Activated CD8-positive, alpha-beta memory T cell treated with anti-CD3 and anti-CD28 coated beads, Interleukin-2, amount 50 U/mL, for 4 hours (primary cell): ENCODE data around the gene PHKB.

Experiments
- DNase-seq: peaks from one replicate; pipeline ENCODE4 v3.0.0-alpha.2; 2020

Gene PHKB

DNA sequence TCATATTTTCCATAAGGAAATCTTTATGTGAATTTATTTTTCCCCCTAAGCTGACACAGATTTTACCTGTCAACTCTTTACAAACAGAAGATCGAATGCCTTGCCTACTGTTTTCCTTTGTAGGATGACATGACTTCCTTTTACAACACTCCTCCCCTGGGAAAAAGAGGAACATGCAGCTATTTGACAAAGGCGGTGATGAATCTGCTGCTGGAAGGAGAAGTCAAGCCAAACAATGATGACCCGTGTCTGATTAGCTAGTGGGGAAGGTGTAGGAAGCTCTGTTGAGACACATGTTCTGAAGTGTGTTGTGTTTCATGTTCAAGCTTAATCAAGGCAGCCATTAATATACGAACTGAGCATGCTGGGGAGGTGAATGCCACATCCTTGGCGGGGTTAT is 238.0 kb downstream of the PHKB start:
- DNase-seq, result no peak

DNA sequence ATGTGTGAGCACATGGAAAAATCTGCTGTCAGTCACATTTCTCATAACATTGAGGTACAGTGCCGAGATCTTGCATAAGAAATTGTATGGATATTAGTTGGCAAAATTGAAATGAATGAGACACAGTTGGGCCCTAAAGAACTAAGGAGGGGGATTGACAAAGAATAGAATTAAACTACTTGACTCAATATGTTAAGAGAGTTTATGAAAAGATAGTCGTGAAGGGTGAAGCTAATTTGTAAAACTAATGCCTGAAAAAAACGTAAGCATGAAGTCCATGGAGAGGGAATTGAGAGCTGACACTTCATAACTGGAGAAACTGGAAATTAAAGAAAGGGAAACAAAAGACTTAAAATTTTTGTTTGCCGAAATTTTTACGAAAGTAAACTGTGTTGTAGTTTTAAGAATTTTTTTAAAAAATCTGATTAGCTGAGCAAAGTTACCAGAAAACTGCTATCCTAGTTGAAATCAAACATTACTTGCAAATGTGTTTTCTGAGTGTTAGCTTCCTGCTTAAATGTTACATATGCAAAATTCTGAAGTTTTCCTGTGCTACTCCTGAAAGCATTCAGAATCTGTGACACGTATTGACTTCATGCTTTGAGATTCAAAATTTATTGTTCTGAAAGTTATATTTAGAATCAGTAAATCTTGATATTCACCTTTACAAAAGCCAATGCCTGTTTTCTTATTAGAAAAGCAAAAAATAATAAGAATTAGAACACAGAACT is 239.9 kb downstream of the PHKB start:
- DNase-seq, result no peak

DNA sequence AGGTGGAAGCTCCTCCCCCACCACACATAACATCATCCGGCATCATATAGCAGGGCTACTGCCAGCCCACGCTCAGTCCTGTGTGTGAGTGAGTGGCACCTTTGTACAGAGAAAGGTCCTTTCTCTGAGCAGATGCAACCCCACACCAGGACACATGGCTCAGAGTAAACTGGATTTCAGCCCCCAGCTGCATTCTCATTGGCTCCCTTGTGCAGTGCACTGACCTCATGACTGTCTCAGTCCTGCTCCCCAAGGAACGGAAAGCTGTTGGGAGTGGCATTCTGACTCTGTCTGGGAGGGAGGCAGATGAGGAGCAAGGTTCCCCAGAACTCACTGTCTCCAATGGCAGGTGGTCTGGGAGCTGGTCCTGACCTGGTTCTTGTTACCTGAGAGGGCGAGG is 244.1 kb downstream of the PHKB start:
- no peak for DNase-seq

DNA sequence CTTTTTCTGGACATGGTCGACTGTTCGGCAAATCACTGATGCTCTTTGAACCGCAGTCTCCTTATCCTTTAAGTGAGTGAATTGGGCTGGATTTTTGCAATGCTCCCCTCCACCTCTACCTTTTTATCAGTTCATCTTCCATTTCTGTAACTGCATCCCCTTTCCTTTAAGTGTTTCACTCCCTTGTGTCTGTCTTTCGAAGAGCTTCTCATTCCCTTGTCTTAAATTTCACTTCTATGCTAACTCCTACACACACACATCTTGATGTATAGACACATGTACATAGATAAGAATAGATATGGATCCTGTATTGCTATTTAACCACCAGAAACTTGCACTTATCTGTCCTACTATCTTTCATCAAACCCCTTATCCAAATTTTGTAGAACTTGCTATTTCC is 250.7 kb downstream of the PHKB start:
- DNase-seq, result no peak

DNA sequence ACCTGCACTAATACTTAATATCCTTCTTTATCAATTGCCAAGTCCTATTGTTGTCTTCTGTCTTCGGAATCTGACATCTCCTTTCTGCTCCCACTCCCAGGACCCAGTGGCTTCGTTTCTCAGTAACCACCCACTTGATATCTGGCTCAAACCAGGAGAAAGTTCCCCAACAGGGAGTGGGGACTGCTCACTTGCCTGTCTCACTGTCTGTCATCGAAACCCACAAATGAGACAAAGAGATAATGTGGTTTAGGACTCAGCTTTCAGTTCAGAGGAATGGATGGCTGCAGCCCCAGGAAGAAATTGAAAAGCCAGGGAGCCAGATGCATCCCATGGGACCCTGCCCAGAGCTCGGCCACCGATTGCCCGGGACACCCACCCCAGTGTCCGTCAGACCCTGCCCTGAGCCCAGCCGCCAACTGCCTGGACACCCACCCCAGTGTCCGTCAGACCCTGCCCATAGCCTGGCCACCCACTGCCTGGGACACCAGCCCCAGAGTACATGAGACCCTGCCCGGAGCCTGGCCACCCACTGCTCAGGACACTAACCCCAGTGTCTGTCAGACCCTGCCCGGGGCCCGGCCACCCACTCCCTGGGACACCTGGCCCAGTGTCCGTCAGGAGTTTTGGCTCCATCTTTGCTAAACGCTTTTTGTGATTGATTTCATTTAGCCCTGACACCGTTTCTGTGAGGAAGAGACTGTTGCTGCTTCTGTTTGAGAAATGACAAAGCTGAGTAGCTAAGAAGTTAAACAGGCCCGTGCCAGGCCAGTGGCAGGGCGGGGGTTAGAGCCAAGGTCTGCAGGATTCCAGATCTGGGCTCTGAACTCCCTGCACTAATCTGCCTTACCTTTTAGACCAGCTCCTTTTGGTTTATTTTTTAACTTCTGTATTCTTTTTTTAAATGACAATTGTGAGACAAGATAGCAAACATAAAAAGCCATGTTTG is 251.4 kb downstream of the PHKB start:
- DNase-seq, result no peak

DNA sequence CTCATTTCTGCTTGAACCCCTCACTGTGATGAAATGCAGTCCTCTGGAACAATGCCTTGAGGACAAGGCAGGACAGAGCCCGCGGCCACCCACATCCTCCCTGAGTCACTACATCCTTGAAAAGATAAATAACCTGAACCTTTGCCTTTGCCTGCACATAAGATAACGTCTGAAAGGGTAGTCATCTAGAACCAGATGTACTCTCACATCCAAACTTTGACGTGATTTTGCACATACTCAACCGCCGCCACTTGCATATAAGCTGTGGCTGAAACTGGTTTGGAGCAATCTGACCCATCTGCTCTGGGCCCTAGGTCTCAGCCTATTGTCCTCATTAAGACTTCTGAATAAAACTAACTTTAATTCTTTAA is 252.1 kb downstream of the PHKB start:
- DNase-seq, result no peak

DNA sequence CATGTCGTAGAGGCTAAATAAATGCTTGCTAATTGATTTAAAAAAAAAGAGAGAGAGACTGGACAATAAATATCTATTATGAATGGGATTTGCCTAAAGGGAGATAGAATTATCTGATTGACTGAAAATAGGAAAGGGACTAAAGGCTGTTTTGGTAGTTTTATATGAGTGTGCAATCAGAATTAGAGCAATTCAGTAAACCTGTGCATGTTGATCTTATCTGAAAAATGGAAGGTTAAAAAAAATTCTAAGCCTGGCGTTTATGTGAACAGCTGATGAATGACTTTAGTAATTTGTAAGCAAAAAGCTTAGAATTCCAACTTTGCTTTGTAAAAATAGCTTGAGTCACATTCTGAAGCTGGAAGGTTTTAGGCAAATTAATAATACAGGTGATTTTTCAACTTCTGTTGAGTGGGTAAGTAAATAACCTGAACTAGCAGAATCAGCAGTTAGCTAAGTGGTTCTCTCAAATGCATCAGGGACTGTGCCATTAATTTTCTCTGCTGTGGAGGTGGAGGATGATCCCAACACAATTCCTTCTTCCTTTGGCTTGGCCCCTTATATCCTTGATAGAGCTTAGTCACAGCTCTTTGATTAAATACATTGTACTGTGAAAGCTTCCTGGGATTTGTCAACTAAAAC is 254.4 kb downstream of the PHKB start:
- DNase-seq, result no peak

DNA sequence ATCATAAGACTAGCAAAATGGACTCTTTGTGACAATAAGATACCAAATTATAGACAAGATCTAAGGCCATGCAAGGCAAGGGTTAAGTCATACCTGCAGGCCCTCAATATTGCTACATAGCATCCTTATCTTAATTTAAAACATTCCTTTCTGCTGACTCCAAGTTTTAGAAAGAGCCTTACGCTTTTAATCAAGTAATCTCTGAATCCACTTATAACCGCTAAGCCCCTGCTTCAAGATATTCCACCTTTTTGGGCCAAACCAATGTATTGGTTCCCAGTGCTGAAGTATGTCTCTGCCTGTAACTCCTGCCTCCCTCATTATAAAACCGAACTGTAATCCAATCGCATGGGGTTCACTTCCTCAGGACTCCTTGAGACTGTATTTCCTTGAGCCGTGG is 255.4 kb downstream of the PHKB start:
- no peak for DNase-seq

DNA sequence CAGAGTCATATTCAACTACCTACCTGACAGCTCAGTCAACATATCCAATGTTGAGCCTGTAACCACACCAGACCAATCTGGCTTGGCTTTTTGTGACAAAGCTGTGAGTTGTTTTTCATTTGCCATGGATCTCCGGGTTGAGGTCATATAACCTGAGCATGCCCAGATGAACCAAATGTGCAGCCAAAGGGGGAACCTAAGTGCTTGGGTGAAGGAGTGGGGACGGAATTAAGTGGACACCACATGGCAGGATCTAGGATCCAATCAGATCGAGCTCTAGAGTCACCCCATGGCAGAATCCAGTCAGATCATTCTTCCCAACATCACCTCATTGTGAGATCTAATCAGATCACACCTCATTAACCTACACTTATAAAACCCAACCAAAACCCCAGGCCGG is 258.6 kb downstream of the PHKB start:
- no peak for DNase-seq

DNA sequence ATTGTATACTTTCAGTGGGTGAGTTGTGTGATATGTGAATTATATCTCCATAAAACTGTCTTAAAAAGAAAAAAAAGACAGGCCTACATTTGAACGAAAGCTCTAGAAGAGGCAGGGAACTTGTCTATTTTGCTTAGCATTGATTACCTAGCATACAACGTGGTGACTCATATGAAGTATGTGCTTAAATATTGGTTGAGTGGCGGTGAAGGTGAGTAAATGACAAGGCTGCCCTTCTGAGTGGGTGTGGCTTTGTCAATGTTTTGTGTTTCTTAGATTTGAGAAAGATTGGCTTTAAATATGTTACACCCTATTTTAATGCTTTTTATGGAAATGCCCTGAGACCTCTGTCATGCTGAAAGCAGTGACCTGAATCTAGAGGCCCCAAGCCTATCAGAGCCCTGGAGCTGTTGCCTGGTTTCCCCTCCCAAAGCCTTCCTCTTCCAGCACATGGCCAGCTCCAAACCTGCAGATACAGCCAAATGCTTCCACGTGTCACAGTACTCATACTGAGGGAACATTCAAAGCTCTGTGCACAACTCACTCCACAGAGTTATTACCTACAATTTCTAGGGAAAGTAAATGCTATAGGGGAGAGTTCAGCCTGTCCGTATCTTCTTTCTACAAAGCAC is 260.0 kb downstream of the PHKB start:
- no peak for DNase-seq

DNA sequence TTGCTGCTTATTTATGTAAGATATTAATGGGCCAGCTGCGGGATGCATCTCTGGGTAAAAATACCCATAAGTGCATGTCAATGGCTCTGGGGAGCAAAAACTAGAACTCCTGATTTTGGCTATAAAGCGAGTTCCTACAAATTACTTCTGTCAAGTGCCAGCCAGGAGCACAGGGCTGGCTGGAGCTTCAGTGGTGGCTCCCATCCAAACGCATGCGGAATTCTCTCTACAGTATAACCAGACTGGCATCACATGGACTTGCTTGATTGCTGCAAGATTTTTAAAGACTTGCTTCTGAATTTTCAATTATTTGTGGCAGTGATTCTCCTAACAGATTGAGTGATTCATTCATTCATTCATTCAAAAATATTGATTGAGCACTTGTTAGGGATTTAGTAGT is 260.9 kb downstream of the PHKB start:
- no peak for DNase-seq

DNA sequence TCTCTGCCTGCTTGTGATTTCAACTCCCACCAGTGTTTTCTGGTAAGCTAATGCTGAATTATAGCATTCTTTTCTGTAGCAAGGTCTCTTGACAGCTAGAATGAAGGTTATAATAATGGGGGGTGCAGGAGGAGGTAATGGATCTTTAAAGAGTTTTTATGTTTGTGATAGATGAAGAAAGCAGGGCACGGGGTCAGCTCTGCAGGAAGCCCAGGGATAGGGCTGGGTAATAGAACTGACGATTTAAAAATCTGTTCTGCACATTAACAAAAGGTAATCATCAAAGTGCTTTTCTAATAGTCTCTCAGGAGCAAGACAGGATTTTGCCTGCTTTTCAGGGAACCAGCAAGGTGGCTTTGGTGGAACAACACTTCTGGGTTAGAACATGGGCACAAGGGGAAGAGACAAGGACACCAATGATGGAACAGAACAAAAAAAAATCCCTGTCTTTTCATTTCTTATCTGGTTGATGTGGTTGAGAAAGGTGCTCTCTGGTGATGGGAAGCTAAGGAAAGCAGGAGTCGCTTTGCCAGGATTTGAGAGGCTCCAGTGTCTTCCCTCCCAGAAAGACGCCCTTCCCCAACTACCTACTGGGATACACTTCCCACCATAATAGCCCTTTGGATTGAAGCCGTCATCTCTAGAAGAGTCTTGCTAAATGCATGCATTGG is 263.1 kb downstream of the PHKB start:
- DNase-seq, result no peak

DNA sequence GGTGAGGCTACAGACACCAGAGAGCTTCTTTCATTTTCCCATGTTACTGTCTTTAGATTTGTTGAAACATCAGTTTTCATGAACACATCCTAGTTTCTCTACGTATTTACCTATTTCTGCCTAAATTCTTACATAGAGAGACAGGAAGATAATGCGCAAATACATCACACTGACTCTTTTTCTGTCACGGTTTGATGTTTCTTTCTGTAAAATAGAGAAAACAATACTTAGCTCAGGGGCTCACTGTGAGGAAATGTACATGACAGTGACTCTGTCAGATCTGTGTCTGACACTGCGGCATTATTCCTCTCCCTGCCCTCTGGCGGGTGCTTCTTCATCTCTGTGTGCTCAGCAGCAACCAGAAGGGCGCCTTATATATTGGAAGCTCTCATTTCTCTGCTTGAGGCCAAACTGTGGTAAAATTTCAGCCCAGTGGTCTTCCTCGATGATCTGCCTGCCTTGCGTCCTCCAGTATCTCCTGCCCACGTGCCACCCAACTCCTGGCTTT is 264.1 kb downstream of the PHKB start:
- no peak for DNase-seq

DNA sequence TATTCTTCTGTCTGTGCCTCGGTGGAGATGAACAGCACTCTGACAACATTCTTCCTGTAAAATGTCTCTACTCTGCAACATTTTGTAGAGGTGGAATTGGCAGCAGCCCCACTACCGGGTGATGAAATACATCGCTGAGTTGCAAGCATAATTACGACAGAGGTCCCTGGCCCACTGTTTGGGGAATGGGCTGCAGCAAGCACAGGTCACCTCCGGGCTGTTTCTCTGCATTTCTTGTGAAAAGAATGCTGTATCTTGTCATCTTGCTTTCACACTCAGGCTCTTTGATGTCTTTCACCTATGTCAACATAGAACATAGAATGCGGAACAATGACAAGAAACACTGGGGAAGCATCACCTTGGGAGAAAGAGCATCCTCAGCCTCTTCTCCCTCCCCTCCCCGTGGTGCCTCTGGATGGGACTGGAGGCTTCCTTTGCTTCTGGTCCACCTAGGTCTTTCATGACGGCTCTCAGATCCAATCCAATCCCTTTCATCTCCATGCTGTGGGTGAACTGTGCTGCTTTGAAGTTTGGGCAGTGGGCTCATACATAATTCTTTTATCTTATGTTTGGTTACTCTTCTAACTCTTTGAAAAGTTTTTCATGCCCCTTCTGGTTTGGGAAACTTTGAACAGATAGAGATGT is 265.0 kb downstream of the PHKB start:
- no peak for DNase-seq

DNA sequence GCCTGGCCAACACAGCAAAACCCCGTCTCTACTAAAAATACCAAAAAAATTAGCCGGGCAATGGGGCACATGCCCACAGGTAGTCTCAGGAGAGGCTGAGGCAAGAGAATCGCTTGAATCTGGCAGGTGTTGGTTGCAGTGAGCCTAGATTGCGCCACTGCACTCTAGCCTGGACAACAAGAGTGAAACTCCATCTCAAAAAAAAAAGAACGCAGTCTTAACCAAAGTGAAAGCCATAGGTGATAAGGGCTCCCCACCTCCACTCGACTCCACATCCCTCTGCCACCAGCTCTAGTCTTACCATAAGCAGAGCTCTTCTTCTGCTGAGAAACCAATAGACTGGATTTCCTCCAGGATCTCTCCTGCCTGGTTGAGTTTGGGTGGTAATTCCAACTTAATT is 266.0 kb downstream of the PHKB start:
- no peak for DNase-seq

DNA sequence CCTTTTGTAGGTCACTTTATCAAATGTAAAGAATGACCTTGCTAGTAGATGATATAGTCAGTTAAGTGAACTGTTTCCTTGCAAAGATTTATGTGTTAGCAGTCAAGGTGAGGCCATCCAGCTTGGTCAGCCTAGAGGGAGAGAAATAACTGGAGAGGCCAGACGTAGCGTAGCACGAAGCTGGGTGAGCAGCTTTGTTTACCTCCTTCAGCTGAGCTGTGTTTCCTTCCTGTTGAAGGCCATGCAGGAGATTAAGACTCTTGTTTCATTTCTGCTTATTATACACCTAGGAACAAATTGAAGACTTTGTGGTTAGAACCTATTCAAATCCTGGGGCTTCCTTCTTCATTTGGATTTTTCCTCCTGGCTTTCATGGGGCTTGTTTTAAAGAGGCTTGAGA is 267.1 kb downstream of the PHKB start:
- no peak for DNase-seq

DNA sequence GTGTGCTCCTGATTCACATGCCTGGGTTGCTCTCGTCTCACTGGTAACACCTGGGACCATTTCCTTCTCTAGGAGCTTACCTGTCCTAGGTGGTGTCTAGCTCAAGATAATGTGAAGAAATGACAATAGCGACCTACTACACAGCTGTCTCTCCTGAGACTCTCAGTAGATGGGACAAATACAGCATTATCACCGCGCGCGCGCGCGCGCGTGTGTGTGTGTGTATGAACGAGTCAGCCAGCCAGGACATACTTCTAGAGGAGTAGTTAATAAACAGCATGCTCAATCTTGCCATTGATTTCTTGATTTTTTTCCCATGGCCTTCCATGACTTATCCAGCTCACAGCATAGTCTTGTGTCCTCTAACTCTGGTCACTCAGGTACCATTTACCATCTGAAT is 268.6 kb downstream of the PHKB start:
- DNase-seq, result no peak

DNA sequence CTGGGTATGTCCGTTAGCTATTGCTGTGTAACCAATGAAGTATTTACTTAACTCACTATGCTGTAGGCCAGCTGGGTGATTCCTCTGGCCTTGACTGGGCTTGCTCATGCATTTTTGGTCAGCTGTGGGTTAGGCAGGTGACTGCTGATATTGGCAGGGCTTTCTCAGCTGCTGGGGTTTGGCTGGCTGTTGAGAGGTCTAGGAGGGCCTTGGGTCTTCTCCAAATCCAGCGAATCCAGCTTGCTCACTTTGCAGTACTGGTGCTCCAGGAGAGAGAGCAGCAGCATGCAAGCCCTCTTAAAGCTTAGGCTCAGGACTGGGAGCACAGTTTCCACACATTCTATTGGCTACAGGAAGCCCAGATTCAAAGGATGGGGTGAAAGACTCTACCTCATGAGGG is 270.1 kb downstream of the PHKB start:
- no peak for DNase-seq

DNA sequence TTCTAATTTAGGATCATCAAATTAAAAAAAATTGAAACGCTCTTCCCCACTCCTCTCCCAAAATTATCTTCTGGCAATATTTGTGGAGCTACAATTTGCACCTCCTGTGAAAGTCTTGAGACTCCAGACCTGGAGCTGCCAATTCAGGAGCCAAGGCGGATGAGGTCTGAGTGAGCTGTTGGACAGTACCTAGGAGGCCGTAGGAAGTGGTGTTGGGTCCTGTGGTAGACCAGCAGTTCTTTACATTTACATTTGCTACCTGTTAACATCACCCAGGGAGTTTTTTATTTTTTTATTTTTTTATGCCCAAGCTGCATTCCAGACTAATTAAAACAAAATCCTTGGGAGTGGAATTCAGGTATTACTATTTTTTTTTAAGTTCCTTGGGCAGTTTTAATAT is 271.0 kb downstream of the PHKB start:
- no peak for DNase-seq

DNA sequence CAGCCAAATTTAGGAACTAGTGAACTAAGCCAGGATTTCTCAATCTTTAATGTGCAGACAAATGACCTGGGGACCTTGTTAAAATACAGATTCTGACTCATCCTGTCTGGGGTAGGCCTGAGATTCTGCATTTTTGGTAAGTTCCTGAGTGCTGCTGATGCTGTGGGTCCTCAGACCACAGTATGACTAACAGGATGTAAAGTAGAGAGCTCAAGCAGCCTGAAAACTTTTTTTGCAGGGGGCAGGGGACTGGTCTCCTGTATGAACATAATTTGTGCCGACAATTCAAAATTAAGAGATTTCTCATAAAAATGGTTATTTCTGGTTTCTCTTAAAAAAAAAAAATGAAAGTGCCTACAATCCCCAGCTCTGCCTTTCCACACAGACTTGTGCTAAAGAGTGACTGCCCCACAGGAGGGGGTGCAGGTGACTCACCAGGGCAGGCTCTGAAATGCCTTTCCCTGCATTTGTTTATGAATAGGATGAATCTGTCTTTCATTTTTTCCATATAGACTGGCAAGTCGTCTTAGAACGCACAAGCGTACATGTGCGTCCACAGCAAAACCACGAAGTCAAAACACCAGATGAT is 271.5 kb downstream of the PHKB start:
- no peak for DNase-seq

DNA sequence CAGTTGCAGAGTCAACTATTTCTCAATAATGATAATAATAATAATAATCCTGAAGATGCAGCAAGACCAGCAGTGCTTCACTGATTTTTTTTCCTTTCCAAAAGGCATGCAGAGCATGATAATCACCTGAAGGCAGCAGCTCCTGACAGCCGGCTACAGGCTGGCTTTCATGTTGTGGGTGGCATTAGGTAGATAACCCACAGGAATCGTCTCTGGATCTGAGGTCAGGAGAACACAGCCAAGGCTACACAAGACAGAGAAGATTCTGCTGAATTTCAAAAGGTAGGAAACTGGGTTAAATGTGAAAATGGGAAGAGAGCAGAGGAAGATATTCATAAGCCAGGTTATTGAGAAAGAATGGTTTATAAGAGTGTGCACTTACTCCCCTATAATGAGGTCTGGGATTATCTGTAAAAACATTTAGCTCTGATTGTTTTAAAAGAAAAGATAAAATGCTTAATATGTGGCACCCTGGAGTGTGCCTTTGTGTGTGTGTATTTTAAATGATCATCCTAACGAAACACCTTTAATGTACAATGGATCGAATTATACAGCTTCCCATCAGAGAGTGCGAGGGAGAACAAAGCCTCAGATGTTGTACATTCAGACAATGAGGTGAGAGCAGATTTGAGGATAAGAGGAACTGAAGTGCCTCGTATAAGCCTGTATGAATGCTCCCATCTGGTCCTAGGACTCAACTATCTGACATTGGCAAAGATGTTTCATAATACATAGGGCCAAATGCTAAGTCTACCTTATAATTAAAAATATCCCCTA is 273.1 kb downstream of the PHKB start:
- no peak for DNase-seq
